Islet of Langerhans (tissue), 1 donor: ENCODE data around the gene INSYN1.

Source experiments
- FAIRE-seq: peaks from one replicate; lab custom pipeline; 2011; peaks lifted over from hg19 to GRCh38; lab: Jason Lieb, UNC

INSYN1 gene

GRCh38 chr15:73685981-73686380 lies 67.2 kb downstream of the INSYN1 start:
- no peak for FAIRE-seq
